Effector memory CD8-positive, alpha-beta T cell (primary cell): ENCODE measurements around the gene TNKS1BP1.
"Not testable (repeated sequence)": the region's sequence is repeated elsewhere in the genome, so short reads cannot be mapped to it uniquely, and the experiment has no call there.

ENCODE experiments used
- ATAC-seq: fragments of 150-1000 bp; cut with Tn5 transposase; replicated peaks from 2 replicates; pipeline ENCODE4 v1.10.0; 2021; ENCODE audit warnings: mild to moderate bottlenecking, moderate library complexity
- DNase-seq, 3 experiments: peaks; one replicate each; pipeline ENCODE4 v3.0.0; 2021
- H3K27ac Mint-ChIP-seq, 2 donors: one replicate each; pipeline ENCODE4 v1.8.0; 2022; ENCODE audit warnings: mild to moderate bottlenecking in 2 of 2, mixed read lengths in 2 of 2, moderate library complexity in 2 of 2
- H3K27me3 Mint-ChIP-seq, 2 donors: one replicate each; pipeline ENCODE4 v1.8.0; 2022; ENCODE audit warnings: mixed read lengths in 2 of 2
- H3K36me3 Mint-ChIP-seq: one replicate; pipeline ENCODE4 v1.8.0; 2022; ENCODE audit warnings: mild to moderate bottlenecking, moderate library complexity, mixed read lengths; ENCODE audit not compliant: insufficient read depth
- H3K4me1 Mint-ChIP-seq, 2 donors: one replicate each; pipeline ENCODE4 v1.8.0; 2022; ENCODE audit warnings: low read depth in 2 of 2, mixed read lengths in 2 of 2
- H3K4me3 Mint-ChIP-seq, 2 donors: one replicate each; pipeline ENCODE4 v1.8.0; 2022; ENCODE audit warnings: mild to moderate bottlenecking in 2 of 2, mixed read lengths in 2 of 2, moderate library complexity in 2 of 2
- H3K9me3 Mint-ChIP-seq, 2 donors: one replicate each; pipeline ENCODE4 v1.8.0; 2022; ENCODE audit warnings: mixed read lengths in 2 of 2

Gene TNKS1BP1

DNA sequence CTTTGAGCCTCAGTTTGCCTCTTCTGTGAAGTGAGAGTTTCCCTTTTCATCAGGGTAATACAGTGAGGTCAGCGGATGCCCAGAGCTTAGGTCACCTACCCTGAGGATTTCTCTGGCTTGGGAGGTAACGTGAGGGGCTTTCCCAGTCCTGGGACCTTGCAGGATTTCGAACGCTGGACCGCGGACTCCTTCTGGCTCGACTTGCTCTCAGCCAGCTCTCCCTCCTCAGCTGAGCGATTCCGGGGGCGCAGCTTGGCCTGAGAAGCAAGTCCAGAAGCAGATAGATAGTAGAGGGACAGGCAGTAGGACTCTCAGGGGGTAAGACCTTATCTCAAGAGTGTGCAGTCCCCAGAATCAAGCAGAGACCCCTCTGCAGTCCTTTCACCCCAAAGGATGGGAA is 24.0 kb downstream of the TNKS1BP1 start:
- peaks cover 0 to 2% of the 10 kb centered on the region in 2 donors for H3K4me1 Mint-ChIP-seq
- H3K27ac Mint-ChIP-seq, result no peak overlapping the region
- DNase-seq, result no peak
- no peak overlapping the region for H3K4me3 Mint-ChIP-seq
- H3K27me3 Mint-ChIP-seq, result no peaks in the 10 kb centered on the region
- no peak for ATAC-seq
- H3K36me3 Mint-ChIP-seq, result peaks cover 5% of the 10 kb centered on the region
- peaks cover 0 to 7% of the 10 kb centered on the region in 2 donors for H3K9me3 Mint-ChIP-seq

DNA sequence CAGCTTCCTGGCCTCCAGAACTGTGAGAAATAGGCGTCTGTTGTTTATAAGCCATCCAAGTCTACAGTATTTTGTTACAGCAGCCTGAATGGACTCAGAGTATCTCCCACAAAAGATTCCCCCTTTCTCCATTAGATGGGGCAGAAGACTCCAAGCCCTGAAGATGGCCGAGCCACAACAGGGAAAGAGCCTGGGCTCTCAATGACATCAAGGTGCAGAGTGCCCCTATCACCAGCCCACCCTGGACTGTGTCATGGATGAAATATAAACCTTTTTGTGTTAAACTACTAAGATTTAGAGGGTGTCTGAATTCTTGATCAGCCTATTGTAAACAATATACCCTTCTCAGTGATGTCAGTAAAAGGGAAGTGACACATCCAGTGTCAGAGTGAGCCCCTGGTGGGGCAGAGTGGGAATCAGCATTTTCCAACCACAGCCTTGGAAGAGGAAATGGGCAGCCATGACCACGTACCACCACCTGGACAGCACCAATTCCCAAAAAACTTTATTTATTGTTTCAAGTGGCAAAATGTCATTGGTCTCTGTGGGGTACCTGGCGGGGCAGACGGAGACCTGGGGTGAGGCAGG is 25.5 kb downstream of the TNKS1BP1 start:
- peaks cover 4% of the 10 kb centered on the region for H3K36me3 Mint-ChIP-seq
- no peak overlapping the region for H3K4me3 Mint-ChIP-seq
- H3K27ac Mint-ChIP-seq, result no peak overlapping the region
- no peak for ATAC-seq
- peaks cover 0 to 2% of the 10 kb centered on the region in 2 donors for H3K4me1 Mint-ChIP-seq
- no peaks in the 10 kb centered on the region for H3K27me3 Mint-ChIP-seq
- H3K9me3 Mint-ChIP-seq, result peaks cover 0 to 7% of the 10 kb centered on the region in 2 donors
- no peak for DNase-seq

DNA sequence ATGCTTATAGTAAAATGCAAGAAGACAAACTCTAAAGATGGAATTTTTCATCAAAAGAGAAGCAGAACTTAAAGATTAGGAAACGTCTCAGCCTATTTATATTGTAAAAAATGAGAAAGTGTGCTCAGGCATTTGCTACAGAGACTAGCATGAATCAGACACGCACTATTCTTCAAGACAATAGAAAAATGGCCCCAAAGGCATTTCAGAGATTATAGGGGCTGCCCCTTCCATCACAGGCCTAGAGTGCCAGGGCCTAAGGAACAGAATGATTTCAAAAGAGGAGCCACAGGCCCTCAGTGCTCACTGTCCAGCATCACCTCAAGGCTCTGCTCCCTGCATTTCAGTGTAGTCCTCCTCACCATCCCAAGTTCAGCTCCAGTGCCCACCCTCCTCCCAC is 27.5 kb downstream of the TNKS1BP1 start:
- Mint-ChIP-seq H3K27ac (no peak overlapping the region), H3K4me1 (no peaks in the 10 kb centered on the region), H3K4me3 (no peak overlapping the region), H3K9me3 (peaks cover 0 to 7% of the 10 kb centered on the region in 2 donors), H3K27me3 (no peaks in the 10 kb centered on the region), H3K36me3 (no peaks in the 10 kb centered on the region)
- no peak for ATAC-seq
- no peak for DNase-seq

DNA sequence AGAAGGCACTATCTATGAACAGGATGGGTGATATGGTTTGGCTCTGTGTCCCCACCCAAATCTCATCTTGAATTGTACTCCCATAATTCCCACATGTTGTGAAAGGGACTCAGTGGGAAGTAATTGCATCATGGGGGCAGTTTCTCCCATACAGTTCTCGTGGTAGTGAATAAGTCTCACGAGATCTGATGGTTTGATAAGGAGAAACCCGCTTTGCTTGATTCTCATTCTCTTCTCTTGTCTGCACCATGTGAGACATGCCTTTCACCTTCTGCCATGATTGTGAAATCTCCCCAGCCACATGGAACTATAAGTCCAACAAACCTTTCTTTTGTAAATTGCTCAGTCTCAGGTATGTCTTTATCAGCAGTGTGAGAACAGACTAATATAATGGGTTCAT is 28.5 kb downstream of the TNKS1BP1 start:
- H3K4me1 Mint-ChIP-seq, H3K36me3 Mint-ChIP-seq, DNase-seq, H3K9me3 Mint-ChIP-seq, H3K4me3 Mint-ChIP-seq, H3K27ac Mint-ChIP-seq, H3K27me3 Mint-ChIP-seq, ATAC-seq: not testable (repeated sequence)

DNA sequence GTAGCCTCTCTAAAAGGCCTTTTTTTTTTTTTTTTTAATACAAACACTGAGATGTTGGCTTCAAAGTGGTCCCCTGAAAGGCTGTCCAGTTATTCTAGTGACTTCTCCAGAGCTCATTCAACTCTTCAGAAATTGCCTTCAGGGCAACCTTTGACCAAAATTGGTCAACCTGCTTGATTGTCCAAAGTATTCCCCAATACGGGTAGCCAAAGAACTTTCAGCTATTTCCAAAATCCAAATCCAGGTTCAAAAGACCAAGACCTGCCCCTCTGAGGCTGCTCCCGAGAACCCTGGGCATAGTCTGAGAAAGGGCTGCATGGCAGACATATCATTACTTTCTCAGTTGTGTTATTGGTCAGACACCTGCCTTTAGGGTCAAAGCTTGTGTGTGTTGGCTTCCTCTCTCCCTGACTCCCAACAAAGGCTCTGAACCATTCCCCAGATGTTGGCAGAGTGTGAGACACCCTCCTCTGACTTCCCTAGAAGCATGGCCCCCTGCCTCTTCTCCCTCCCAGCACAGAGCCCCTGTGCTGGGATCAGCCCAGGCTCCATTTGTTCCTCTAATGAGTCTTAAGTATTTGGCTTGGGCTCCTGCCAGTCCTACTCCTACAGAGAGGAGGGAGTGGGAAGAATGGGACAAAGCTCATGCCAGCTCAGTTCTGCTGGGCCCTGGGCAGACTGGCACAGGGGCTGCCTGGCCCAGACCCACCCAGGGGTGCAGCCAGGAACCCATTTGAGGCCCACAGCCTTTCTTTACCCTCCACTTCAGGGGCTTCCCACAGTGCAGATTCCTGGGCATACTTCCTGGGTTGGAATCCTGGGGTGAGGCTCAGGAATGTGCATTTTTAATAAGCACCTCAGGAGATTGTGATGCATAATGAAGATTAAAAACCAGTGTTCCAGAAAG is 30.3 kb downstream of the TNKS1BP1 start:
- ATAC-seq (no peak), DNase-seq (no peak)
- Mint-ChIP-seq H3K9me3 (peaks cover 0 to 3% of the 10 kb centered on the region in 2 donors), H3K36me3 (no peaks in the 10 kb centered on the region), H3K4me1 (no peaks in the 10 kb centered on the region), H3K4me3 (no peak overlapping the region), H3K27me3 (peaks cover 0 to 21% of the 10 kb centered on the region in 2 donors), H3K27ac (no peak overlapping the region)

DNA sequence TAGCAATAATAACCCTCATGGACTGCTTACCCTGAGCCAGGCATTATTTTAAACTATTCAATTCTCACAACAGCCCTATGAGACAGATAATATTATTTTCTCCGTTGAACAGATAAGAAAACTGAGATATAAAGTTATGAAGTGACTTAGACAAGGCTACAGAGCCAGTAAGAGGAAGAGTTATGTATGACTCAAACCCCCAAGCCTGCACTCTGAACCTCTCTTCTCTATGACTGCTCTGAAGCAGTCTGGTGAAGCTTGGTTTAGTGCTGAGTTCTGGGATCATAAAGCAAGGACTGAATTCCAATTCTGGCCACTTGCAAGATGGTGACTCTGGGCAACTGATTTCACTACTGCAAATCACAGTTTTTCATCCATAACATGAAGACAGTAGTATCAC is 34.5 kb downstream of the TNKS1BP1 start:
- H3K4me1 Mint-ChIP-seq, result no peaks in the 10 kb centered on the region
- no peak overlapping the region for H3K4me3 Mint-ChIP-seq
- no peaks in the 10 kb centered on the region for H3K36me3 Mint-ChIP-seq
- H3K9me3 Mint-ChIP-seq, result no peaks in the 10 kb centered on the region
- peaks cover 19 to 35% of the 10 kb centered on the region in 2 donors for H3K27me3 Mint-ChIP-seq
- no peak for ATAC-seq
- no peak overlapping the region for H3K27ac Mint-ChIP-seq
- DNase-seq, result no peak

DNA sequence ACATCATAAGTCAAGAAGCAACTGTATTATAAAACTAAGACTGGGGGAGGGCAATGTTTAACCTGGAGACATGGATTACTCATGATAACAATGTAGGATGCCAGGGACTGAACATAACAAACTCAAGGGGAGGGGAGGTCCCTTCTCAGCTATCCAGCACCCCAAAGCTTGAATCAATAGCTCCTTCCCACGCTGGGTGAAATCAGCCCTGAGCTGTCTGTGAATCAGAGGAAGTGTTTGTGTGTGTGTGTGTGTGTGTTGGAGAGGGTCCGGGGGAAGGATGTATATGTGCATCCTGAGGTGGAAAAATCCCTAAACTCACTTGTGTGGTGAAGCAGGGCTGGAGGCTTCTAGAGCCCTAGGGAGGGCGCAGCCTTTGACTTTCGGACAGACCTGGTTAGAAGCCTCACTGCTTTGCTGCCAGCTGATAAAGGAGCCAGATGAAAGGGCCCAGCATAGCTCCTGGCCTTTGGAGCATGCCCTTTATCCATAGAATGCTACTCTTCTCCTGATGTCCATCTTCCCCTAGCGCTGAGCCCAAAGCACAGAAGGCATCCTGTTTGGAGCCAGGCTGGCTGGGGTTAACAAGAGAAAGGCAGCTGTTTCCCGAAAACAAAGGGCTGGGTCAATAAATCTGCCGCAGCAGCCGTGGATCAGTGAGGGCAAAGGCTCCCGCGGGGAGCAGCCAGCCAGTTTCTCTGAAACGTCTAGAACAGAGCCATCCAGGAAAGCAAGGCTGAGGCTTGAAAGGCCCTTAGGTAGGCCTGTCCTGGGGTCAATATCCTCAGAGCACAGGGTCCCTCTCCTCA is 35.8 kb downstream of the TNKS1BP1 start:
- Mint-ChIP-seq H3K36me3 (no peaks in the 10 kb centered on the region), H3K9me3 (no peaks in the 10 kb centered on the region), H3K4me3 (no peak overlapping the region), H3K27me3 (peaks cover 19 to 35% of the 10 kb centered on the region in 2 donors), H3K4me1 (no peaks in the 10 kb centered on the region), H3K27ac (no peak overlapping the region)
- no peak for ATAC-seq
- no peak for DNase-seq

DNA sequence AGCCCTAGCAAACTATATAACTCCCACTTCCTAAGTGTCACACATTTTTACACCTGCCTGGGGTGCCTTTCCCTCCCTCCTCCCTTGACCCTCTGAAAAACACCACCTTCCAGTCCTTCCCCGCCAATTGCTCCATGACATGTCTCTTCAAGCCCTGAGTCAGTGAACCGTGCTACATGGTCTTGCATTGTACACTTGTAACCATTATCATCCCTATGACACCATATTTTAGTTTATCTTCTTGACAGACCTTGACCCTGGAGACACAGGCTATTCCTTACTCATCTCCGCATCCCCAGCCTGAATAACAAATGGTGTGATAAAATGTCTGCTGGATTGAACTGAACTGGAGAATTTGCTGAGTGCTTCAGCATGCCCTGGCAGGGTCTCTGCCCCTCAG is 36.9 kb downstream of the TNKS1BP1 start:
- no peaks in the 10 kb centered on the region for H3K9me3 Mint-ChIP-seq
- no peaks in the 10 kb centered on the region for H3K36me3 Mint-ChIP-seq
- DNase-seq (no peak), ATAC-seq (no peak)
- no peaks in the 10 kb centered on the region for H3K4me1 Mint-ChIP-seq
- H3K27ac Mint-ChIP-seq, result no peak overlapping the region
- H3K4me3 Mint-ChIP-seq, result no peak overlapping the region
- peaks cover 19 to 35% of the 10 kb centered on the region in 2 donors for H3K27me3 Mint-ChIP-seq

DNA sequence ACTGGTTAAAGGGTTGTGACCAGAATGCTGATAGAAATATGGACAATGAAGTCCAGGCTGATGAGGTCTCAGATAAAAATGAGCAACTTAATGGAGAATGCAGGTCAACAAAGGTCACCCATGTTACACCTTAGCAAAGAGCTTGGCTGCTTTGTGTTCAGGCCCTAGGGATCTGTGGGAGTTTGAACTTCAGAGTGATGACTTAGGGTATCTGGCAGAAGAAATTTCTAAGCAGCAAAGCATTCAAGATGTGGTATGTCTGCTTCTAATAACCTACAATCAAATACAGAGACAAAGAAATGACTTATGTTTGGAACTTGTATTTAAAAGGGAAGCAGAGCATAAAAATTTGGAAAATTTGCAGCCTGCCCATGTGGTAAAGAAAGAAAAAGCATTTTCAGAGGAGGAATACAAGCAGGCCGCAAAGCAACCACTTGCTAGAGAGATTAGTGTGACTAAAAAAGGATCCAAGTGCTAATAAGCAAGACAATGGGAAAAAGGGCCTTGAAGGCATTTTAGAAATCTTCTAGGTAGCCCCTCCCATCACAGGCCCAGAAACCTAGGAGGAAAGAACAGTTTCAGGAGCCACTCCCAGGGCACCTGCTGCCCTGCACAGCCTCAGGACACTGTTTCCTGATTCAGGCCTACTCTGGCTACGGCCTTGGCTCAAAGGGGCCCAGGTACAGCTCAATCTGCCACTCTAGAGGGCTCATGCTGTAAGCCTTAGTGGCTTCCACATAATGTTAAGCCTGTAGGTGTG is 41.3 kb downstream of the TNKS1BP1 start:
- DNase-seq (no peak), ATAC-seq (no peak)
- Mint-ChIP-seq H3K9me3 (no peaks in the 10 kb centered on the region), H3K4me3 (no peak overlapping the region), H3K27me3 (peaks cover 15 to 28% of the 10 kb centered on the region in 2 donors), H3K27ac (no peak overlapping the region), H3K4me1 (no peaks in the 10 kb centered on the region), H3K36me3 (no peaks in the 10 kb centered on the region)

DNA sequence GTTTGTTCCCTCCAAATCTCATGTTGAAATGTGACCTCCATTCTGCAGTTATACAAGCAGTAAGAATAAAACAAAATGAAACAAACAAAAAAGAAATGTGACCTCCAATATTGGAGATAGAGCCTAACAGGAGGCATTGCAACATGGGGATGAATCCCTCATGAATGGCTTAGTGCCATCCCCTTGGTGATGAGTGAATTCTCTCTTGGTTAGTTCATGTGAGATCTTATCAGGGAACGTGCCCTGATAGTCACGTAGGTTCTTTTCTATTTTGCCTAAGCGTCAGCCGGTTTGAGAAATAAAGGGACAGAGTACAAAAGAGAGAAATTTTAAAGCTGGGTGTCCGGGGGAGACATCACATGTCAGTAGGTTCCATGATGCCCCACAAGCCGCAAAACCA is 43.2 kb downstream of the TNKS1BP1 start:
- not testable (repeated sequence) for H3K27ac Mint-ChIP-seq, ATAC-seq, H3K4me3 Mint-ChIP-seq, H3K4me1 Mint-ChIP-seq, H3K9me3 Mint-ChIP-seq, DNase-seq, H3K36me3 Mint-ChIP-seq
- H3K27me3 Mint-ChIP-seq, result peaks cover 15 to 29% of the 10 kb centered on the region in 2 donors

DNA sequence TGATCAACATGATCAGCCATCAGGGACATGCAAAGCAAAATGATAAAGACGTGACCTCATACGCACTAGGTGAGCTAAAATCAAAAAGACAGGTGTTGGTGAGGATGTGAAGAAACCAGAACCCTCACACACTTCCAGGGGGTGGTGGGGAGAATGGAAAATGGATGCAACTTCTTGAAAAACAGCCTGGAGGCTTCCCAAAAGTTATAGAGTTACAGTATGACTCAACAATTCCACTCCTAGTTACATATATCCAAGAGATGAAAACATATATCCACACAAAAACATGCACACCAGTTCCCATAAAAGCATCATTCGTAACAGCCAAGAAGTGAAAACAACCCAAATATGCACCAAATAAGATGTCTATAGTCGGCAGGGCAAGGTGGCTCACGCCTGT is 45.6 kb downstream of the TNKS1BP1 start:
- ATAC-seq, result no peak
- Mint-ChIP-seq H3K9me3 (peaks cover 0 to 1% of the 10 kb centered on the region in 2 donors), H3K4me3 (no peak overlapping the region), H3K27ac (no peak overlapping the region), H3K36me3 (no peaks in the 10 kb centered on the region), H3K27me3 (peaks cover 24 to 38% of the 10 kb centered on the region in 2 donors), H3K4me1 (peaks cover 4 to 5% of the 10 kb centered on the region in 2 donors)
- no peak for DNase-seq

DNA sequence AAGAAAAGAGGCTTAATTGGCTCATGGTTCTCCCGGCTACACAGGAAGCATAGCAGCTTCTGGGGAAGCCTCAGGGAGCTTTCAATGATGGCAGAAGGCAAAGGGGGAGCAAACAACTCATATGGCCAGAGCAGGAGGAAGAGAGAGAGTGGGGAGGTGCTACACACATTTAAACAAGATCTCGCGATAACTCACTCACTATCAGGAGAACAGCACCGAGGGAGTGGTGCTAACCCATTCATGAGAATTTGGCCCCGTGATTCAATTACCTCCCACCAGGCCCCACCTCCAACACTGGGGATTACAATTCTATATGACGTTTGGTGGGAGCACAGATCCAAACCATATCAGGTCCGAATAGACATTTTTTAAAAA is 46.0 kb downstream of the TNKS1BP1 start:
- Mint-ChIP-seq H3K27ac (no peak overlapping the region), H3K4me3 (no peak overlapping the region), H3K36me3 (no peaks in the 10 kb centered on the region), H3K4me1 (peaks cover 4 to 5% of the 10 kb centered on the region in 2 donors), H3K9me3 (peaks cover 0 to 3% of the 10 kb centered on the region in 2 donors), H3K27me3 (peaks cover 27 to 39% of the 10 kb centered on the region in 2 donors)
- no peak for ATAC-seq
- no peak for DNase-seq
